Measurements from ENCODE around the gene ZNRF4. TPM values are rescaled to one million over a fixed set of nuclear protein-coding genes. Genes with fewer than 3 reads are reported as not detected.

The ZNRF4 gene
- total and polyA plus RNA-seq, 2 experiments from 2014 or later = not detected

- TF ChIP-seq, protein P1, sequence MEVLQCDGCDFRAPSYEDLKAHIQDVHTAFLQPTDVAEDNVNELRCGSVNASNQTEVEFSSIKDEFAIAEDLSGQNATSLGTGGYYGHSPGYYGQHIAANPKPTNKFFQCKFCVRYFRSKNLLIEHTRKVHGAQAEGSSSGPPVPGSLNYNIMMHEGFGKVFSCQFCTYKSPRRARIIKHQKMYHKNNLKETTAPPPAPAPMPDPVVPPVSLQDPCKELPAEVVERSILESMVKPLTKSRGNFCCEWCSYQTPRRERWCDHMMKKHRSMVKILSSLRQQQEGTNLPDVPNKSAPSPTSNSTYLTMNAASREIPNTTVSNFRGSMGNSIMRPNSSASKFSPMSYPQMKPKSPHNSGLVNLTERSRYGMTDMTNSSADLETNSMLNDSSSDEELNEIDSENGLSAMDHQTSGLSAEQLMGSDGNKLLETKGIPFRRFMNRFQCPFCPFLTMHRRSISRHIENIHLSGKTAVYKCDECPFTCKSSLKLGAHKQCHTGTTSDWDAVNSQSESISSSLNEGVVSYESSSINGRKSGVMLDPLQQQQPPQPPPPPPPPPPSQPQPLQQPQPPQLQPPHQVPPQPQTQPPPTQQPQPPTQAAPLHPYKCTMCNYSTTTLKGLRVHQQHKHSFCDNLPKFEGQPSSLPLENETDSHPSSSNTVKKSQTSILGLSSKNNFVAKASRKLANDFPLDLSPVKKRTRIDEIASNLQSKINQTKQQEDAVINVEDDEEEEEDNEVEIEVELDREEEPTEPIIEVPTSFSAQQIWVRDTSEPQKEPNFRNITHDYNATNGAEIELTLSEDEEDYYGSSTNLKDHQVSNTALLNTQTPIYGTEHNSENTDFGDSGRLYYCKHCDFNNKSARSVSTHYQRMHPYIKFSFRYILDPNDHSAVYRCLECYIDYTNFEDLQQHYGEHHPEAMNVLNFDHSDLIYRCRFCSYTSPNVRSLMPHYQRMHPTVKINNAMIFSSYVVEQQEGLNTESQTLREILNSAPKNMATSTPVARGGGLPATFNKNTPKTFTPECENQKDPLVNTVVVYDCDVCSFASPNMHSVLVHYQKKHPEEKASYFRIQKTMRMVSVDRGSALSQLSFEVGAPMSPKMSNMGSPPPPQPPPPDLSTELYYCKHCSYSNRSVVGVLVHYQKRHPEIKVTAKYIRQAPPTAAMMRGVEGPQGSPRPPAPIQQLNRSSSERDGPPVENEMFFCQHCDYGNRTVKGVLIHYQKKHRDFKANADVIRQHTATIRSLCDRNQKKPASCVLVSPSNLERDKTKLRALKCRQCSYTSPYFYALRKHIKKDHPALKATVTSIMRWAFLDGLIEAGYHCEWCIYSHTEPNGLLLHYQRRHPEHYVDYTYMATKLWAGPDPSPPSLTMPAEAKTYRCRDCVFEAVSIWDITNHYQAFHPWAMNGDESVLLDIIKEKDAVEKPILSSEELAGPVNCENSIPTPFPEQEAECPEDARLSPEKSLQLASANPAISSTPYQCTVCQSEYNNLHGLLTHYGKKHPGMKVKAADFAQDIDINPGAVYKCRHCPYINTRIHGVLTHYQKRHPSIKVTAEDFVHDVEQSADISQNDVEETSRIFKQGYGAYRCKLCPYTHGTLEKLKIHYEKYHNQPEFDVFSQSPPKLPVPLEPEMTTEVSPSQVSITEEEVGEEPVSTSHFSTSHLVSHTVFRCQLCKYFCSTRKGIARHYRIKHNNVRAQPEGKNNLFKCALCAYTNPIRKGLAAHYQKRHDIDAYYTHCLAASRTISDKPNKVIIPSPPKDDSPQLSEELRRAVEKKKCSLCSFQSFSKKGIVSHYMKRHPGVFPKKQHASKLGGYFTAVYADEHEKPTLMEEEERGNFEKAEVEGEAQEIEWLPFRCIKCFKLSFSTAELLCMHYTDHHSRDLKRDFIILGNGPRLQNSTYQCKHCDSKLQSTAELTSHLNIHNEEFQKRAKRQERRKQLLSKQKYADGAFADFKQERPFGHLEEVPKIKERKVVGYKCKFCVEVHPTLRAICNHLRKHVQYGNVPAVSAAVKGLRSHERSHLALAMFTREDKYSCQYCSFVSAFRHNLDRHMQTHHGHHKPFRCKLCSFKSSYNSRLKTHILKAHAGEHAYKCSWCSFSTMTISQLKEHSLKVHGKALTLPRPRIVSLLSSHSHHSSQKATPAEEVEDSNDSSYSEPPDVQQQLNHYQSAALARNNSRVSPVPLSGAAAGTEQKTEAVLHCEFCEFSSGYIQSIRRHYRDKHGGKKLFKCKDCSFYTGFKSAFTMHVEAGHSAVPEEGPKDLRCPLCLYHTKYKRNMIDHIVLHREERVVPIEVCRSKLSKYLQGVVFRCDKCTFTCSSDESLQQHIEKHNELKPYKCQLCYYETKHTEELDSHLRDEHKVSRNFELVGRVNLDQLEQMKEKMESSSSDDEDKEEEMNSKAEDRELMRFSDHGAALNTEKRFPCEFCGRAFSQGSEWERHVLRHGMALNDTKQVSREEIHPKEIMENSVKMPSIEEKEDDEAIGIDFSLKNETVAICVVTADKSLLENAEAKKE (CRISPR knock-in tag; IDR thresholded peaks at IDR 0.05) = no peak
- TF ChIP-seq EZH2 (IDR thresholded peaks at IDR 0.05; ENCODE audit: low read depth, unreplicated experiment) (no peak), EZH2phosphoT487 (IDR thresholded peaks at IDR 0.05; ENCODE audit: unreplicated experiment) (no peak)
Measured at GRCh38 chr19:5452594-5453565, 2.3 kb upstream of the ZNRF4 start (continued).

- Histone ChIP-seq H3K79me2 (replicated peaks; ENCODE audit: insufficient read depth) (no peaks in the 10 kb centered on the region), H3K4me3 (no peak overlapping the region), H3K27me3 (ENCODE audit: insufficient read depth) (no peaks in the 10 kb centered on the region), H4K20me1 (replicated peaks; ENCODE audit: insufficient read depth) (no peaks in the 10 kb centered on the region), H3F3A (replicated peaks; ENCODE audit: low read depth) (no peaks in the 10 kb centered on the region), H3K4me1 (ENCODE audit: insufficient read depth) (no peaks in the 10 kb centered on the region), H2AFZ (no peak overlapping the region), H3K27ac (ENCODE audit: low read depth) (no peak overlapping the region), H3K9me2 (ENCODE audit: insufficient read depth) (no peaks in the 10 kb centered on the region), H3K36me3 (ENCODE audit: insufficient read depth) (no peaks in the 10 kb centered on the region), H3K4me2 (no peak overlapping the region)
- Mint-ChIP-seq H3K27me3 (ENCODE audit: insufficient read depth, low read depth, poor library complexity) (peaks cover 7% of the 10 kb centered on the region), H3K27ac (no peak overlapping the region), H3K36me3 (ENCODE audit: low read depth) (no peaks in the 10 kb centered on the region), H3K4me3 (no peak overlapping the region), H3K9me3 (no peaks in the 10 kb centered on the region), H3K4me1 (no peaks in the 10 kb centered on the region)
- DNase-seq (ENCODE audit: low spot score) = no peak
- no peak for ATAC-seq
- TF ChIP-seq EZH2phosphoT487 (IDR thresholded peaks at IDR 0.05; ENCODE audit: unreplicated experiment) (no peak), ETS1 (IDR thresholded peaks at IDR 0.05) (no peak), POLR2AphosphoS5 (IDR thresholded peaks at IDR 0.05; ENCODE audit: low read depth) (no peak), STAT1 (IDR thresholded peaks at IDR 0.05; ENCODE audit: unreplicated experiment) (no peak), CREB1 (CRISPR knock-in tag; IDR thresholded peaks at IDR 0.05; ENCODE audit: low read depth) (no peak)
- TF ChIP-seq, protein P1 (CRISPR knock-in tag; IDR thresholded peaks at IDR 0.05) = no peak
Measured at GRCh38 chr19:5454743-5455142, 474 bp upstream of the ZNRF4 start.
